ENCODE measurements around the gene STK39.

The STK39 gene

GRCh38 chr2:168024459-168024858, 222.9 kb downstream of the STK39 start:
- Histone ChIP-seq H3K9me2 (replicated peaks; ENCODE audit: control insufficient read depth, low read length) (no peaks in the 10 kb centered on the region), H4K20me1 (ENCODE audit: control insufficient read depth, insufficient read depth, low read depth, low read length) (no peaks in the 10 kb centered on the region), H3K4me1 (ENCODE audit: control insufficient read depth, low read length) (no peaks in the 10 kb centered on the region), H3F3A (ENCODE audit: control insufficient read depth, insufficient read depth) (no peaks in the 10 kb centered on the region), H3K4me2 (ENCODE audit: low read length) (no peak overlapping the region), H3K27ac (ENCODE audit: low read depth, low read length) (no peak overlapping the region), H3K36me3 (ENCODE audit: control insufficient read depth, low read length) (no peaks in the 10 kb centered on the region), H3K9me3 (ENCODE audit: control insufficient read depth, insufficient read depth, low read length) (no peaks in the 10 kb centered on the region), H3K79me2 (ENCODE audit: control insufficient read depth, low read length) (no peaks in the 10 kb centered on the region), H3K4me3 (ENCODE audit: low read length) (no peak overlapping the region), H3K27me3 (ENCODE audit: control insufficient read depth, low read length) (no peaks in the 10 kb centered on the region)
- TF ChIP-seq EZH2phosphoT487 (IDR thresholded peaks at IDR 0.05; ENCODE audit: borderline replicate concordance, low read length) (no peak), CTCF (IDR thresholded peaks at IDR 0.05; ENCODE audit: low read depth, low read length, poor library complexity, severe bottlenecking) (no peak)

- no peaks in the 10 kb centered on the region for H4K20me1 ChIP-seq (ENCODE audit: control insufficient read depth, insufficient read depth, low read depth, low read length)
- H3K4me2 ChIP-seq (ENCODE audit: low read length) = no peak overlapping the region
- H3K27me3 ChIP-seq (ENCODE audit: control insufficient read depth, low read length) = no peaks in the 10 kb centered on the region
- H3K4me3 ChIP-seq (ENCODE audit: low read length) = no peak overlapping the region
- no peaks in the 10 kb centered on the region for H3K9me2 ChIP-seq (replicated peaks; ENCODE audit: control insufficient read depth, low read length)
- no peaks in the 10 kb centered on the region for H3K36me3 ChIP-seq (ENCODE audit: control insufficient read depth, low read length)
- H3K9me3 ChIP-seq (ENCODE audit: control insufficient read depth, insufficient read depth, low read length) = no peaks in the 10 kb centered on the region
- H3F3A ChIP-seq (ENCODE audit: control insufficient read depth, insufficient read depth) = no peaks in the 10 kb centered on the region
- H3K27ac ChIP-seq (ENCODE audit: low read depth, low read length) = no peak overlapping the region
- no peaks in the 10 kb centered on the region for H3K79me2 ChIP-seq (ENCODE audit: control insufficient read depth, low read length)
- TF ChIP-seq EZH2phosphoT487 (IDR thresholded peaks at IDR 0.05; ENCODE audit: borderline replicate concordance, low read length) (no peak), CTCF (IDR thresholded peaks at IDR 0.05; ENCODE audit: low read depth, low read length, poor library complexity, severe bottlenecking) (no peak)
- no peaks in the 10 kb centered on the region for H3K4me1 ChIP-seq (ENCODE audit: control insufficient read depth, low read length)
These were observed 225.4 kb downstream of the STK39 start for GRCh38 chr2:168021800-168022587.

- peaks cover 6% of the 10 kb centered on the region; the same call in 1 of the 2 replicates for H3K36me3 ChIP-seq (ENCODE audit: control insufficient read depth, low read length)
- H3K9me2 ChIP-seq (replicated peaks; ENCODE audit: control insufficient read depth, low read length) = no peaks in the 10 kb centered on the region
- H3K4me3 ChIP-seq (ENCODE audit: low read length) = no peak overlapping the region
- no peak for TF ChIP-seq CTCF (IDR thresholded peaks at IDR 0.05; ENCODE audit: low read depth, low read length, poor library complexity, severe bottlenecking)
- no peaks in the 10 kb centered on the region for H4K20me1 ChIP-seq (ENCODE audit: control insufficient read depth, insufficient read depth, low read depth, low read length)
- no peaks in the 10 kb centered on the region for H3K4me1 ChIP-seq (ENCODE audit: control insufficient read depth, low read length)
- H3K27me3 ChIP-seq (ENCODE audit: control insufficient read depth, low read length) = no peaks in the 10 kb centered on the region
- no peaks in the 10 kb centered on the region for H3K9me3 ChIP-seq (ENCODE audit: control insufficient read depth, insufficient read depth, low read length)
- no peaks in the 10 kb centered on the region for H3K79me2 ChIP-seq (ENCODE audit: control insufficient read depth, low read length)
- no peaks in the 10 kb centered on the region for H3F3A ChIP-seq (ENCODE audit: control insufficient read depth, insufficient read depth)
- H3K4me2 ChIP-seq (ENCODE audit: low read length) = no peak overlapping the region
- no peak overlapping the region for H3K27ac ChIP-seq (ENCODE audit: low read depth, low read length)
These were observed 232.0 kb downstream of the STK39 start for GRCh38 chr2:168015274-168015953.
